ENCODE data around the gene ADTRP. TPM values are rescaled to one million over a fixed set of nuclear protein-coding genes. Genes with fewer than 3 reads are reported as not detected.
A peak's percentile ranks its signal among the peaks of the same experiment; 100 is the strongest.

The ADTRP gene
- total RNA-seq, 1 experiment from 2014 or later = 5.2 TPM

GRCh38 chr6:11756292-11756691 lies 22.3 kb downstream of the ADTRP start:
- H3K27me3 ChIP-seq (replicated peaks; ENCODE audit: control insufficient read depth, insufficient read depth, low read length) = no peaks in the 10 kb centered on the region
- ChIA-PET CTCF (no interaction called here), POLR2A (no interaction called here)
- H3K4me1 Mint-ChIP-seq (ENCODE audit: low read depth, unreplicated experiment) = peaks cover 13% of the 10 kb centered on the region
- no peaks in the 10 kb centered on the region; the same call in 1 of the 2 replicates for H3K9me3 ChIP-seq
- no peak for DNase-seq
- H3K4me1 ChIP-seq = peaks cover 18% of the 10 kb centered on the region
- H3K27ac Mint-ChIP-seq (ENCODE audit: unreplicated experiment) = no peak overlapping the region
- no peaks in the 10 kb centered on the region for H3K36me3 Mint-ChIP-seq (ENCODE audit: insufficient read depth, unreplicated experiment)
- intact Hi-C loops (cut with micrococcal nuclease; ENCODE audit: unreplicated experiment) = no loop called here
- H3K4me3 ChIP-seq (ENCODE audit: low read depth, low read length) = no peak overlapping the region
- no peaks in the 10 kb centered on the region for H3K27me3 Mint-ChIP-seq (ENCODE audit: insufficient read depth, unreplicated experiment)
- no peak for TF ChIP-seq CTCF (IDR thresholded peaks at IDR 0.05; ENCODE audit: insufficient read depth in 1 of 2, low read depth in 1 of 2, low read length in 1 of 2, severe bottlenecking in 1 of 2, unreplicated experiment in 1 of 2)
- BruUV-seq (replicated peaks) = no TSS peak
- H3K4me3 Mint-ChIP-seq (ENCODE audit: unreplicated experiment) = no peak overlapping the region
- H3K36me3 ChIP-seq (ENCODE audit: control insufficient read depth, insufficient read depth, low read length) = no peaks in the 10 kb centered on the region
- peaks cover 27% of the 10 kb centered on the region for H3K9me3 Mint-ChIP-seq (ENCODE audit: unreplicated experiment)

GRCh38 chr6:11755725-11756124 lies 22.9 kb downstream of the ADTRP start:
- H3K4me3 ChIP-seq (ENCODE audit: low read depth, low read length) = no peak overlapping the region
- H3K4me1 Mint-ChIP-seq (ENCODE audit: low read depth, unreplicated experiment) = peaks cover 14% of the 10 kb centered on the region
- H3K4me3 Mint-ChIP-seq (ENCODE audit: unreplicated experiment) = no peak overlapping the region
- ChIA-PET CTCF (no interaction called here), POLR2A (no interaction called here)
- H3K4me1 ChIP-seq = peaks cover 18% of the 10 kb centered on the region
- no peaks in the 10 kb centered on the region for H3K36me3 Mint-ChIP-seq (ENCODE audit: insufficient read depth, unreplicated experiment)
- H3K36me3 ChIP-seq (ENCODE audit: control insufficient read depth, insufficient read depth, low read length) = no peaks in the 10 kb centered on the region
- H3K27ac Mint-ChIP-seq (ENCODE audit: unreplicated experiment) = no peak overlapping the region
- BruUV-seq (replicated peaks) = no TSS peak
- peaks cover 27% of the 10 kb centered on the region for H3K9me3 Mint-ChIP-seq (ENCODE audit: unreplicated experiment)
- H3K27me3 Mint-ChIP-seq (ENCODE audit: insufficient read depth, unreplicated experiment) = no peaks in the 10 kb centered on the region
- H3K27me3 ChIP-seq (replicated peaks; ENCODE audit: control insufficient read depth, insufficient read depth, low read length) = no peaks in the 10 kb centered on the region
- no peaks in the 10 kb centered on the region; the same call in 1 of the 2 replicates for H3K9me3 ChIP-seq
- no peak for DNase-seq
- TF ChIP-seq CTCF (IDR thresholded peaks at IDR 0.05; ENCODE audit: insufficient read depth in 1 of 2, low read depth in 1 of 2, low read length in 1 of 2, severe bottlenecking in 1 of 2, unreplicated experiment in 1 of 2) = no peak
- intact Hi-C loops (cut with micrococcal nuclease; ENCODE audit: unreplicated experiment) = no loop called here

DNA sequence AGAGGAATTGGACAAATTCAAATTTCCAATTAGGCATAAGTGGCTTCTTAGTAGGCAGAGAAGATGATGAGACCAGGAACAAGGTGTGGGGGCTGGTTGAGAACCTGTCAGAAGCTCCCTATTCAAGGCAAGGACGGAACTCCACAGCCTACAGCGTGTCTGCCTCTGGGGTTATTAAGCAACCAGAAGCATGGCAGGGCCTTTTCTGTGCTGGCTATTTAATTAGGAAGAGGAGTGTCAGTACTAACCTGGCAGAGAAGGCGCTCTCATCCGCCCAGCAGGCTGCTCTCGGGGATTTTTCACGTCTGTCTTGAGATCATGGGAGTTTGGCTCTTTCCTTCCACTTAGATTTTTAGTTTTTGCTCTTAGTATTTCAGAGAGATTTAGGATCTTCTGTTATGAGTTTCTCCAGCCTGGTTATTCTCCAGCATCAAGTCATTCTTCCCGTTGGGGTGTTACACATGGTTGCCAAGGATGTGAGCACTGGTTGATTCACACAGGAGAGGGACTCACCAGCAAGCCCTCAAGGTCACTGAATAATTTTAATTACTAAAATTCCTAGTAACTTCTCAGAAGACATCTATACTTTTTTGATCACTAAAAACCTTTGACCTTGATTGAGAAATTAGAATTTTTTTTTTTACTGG lies 23.9 kb downstream of the ADTRP start:
- Mint-ChIP-seq H3K4me1 (ENCODE audit: low read depth, unreplicated experiment) (peaks cover 19% of the 10 kb centered on the region), H3K4me3 (ENCODE audit: unreplicated experiment) (no peak overlapping the region), H3K27ac (ENCODE audit: unreplicated experiment) (peak overlapping the region; percentile 7), H3K27me3 (ENCODE audit: insufficient read depth, unreplicated experiment) (no peaks in the 10 kb centered on the region), H3K36me3 (ENCODE audit: insufficient read depth, unreplicated experiment) (no peaks in the 10 kb centered on the region), H3K9me3 (ENCODE audit: unreplicated experiment) (peaks cover 27% of the 10 kb centered on the region)
- TF ChIP-seq CTCF (IDR thresholded peaks at IDR 0.05; ENCODE audit: insufficient read depth in 1 of 2, low read depth in 1 of 2, low read length in 1 of 2, severe bottlenecking in 1 of 2, unreplicated experiment in 1 of 2) = no peak
- ChIA-PET POLR2A (no interaction called here), CTCF (no interaction called here)
- Histone ChIP-seq H3K9me3 (no peaks in the 10 kb centered on the region; the same call in 1 of the 2 replicates), H3K36me3 (ENCODE audit: control insufficient read depth, insufficient read depth, low read length) (no peaks in the 10 kb centered on the region), H3K4me3 (ENCODE audit: low read depth, low read length) (no peak overlapping the region), H3K27me3 (replicated peaks; ENCODE audit: control insufficient read depth, insufficient read depth, low read length) (no peaks in the 10 kb centered on the region), H3K4me1 (peaks cover 23% of the 10 kb centered on the region)
- DNase-seq = no peak
- no TSS peak for BruUV-seq (replicated peaks)
- intact Hi-C loops (cut with micrococcal nuclease; ENCODE audit: unreplicated experiment) = no loop called here

All from Caco-2 (cell line).